Mammary epithelial cell (primary cell): ENCODE results near the gene PAQR7.

Source experiments
- EZH2 ChIP-seq: IDR thresholded peaks from 2 replicates; pipeline ENCODE4 v1.6.1; 2012; ENCODE audit warnings: low read length, inconsistent platforms, borderline replicate concordance
- TF ChIP-seq, protein P1 (sequence below), 2 donors: IDR thresholded peaks in 1 of 2; conservative IDR thresholded peaks in 1 of 2; 2 replicates each; pipeline ENCODE4 v1.5.1; 2011 to 2012; ENCODE audit warnings: inconsistent platforms in 2 of 2, low read length in 2 of 2, mild to moderate bottlenecking in 2 of 2, control low read depth in 1 of 2, low read depth in 1 of 2; ENCODE audit not compliant: insufficient read depth in 1 of 2; ENCODE audit errors: extremely low read depth in 1 of 2

DNA sequence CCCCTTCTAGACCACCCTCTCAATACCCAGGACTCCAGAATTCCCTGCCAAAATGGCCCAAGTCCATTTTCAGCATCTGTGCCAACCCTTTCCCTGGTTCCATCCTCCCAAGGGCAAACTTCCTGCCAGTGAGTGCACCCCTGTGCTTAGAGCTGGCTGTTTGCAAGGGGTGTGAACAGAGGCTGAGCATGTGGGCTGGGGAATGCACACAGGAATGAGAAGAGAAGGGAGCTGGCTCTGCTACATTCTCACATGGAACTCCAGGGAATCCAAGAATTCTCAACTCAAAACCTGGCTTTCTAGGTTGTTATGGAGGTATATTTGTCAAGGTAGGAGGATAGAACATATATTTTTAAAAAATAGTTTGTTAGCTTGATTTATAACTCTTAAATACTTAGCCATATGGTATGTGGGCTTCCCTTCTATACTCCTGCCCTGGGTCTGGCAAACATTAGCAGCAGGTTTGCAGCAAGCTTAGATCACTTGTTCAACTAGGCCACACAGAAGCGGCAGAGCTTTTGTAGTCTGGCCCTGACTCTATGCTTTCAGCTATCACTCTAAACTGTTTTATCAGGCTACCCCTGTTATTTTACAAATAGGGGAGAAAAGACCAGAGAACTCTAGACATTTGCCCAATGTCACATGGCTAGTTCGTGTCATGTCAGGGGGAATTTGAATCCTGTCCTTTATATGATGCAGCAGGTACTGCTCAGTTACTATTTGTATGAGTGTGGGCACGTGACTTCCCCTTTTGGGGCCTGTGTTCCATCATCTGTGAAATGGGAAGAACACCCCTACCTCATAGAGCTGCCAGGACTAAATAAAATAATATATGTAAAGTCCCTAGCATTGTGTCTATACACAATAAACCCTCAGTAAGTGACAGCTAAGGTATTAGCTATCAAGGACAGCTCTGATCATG, 38.8 kb upstream of the PAQR7 start:
- TF ChIP-seq, protein P1, sequence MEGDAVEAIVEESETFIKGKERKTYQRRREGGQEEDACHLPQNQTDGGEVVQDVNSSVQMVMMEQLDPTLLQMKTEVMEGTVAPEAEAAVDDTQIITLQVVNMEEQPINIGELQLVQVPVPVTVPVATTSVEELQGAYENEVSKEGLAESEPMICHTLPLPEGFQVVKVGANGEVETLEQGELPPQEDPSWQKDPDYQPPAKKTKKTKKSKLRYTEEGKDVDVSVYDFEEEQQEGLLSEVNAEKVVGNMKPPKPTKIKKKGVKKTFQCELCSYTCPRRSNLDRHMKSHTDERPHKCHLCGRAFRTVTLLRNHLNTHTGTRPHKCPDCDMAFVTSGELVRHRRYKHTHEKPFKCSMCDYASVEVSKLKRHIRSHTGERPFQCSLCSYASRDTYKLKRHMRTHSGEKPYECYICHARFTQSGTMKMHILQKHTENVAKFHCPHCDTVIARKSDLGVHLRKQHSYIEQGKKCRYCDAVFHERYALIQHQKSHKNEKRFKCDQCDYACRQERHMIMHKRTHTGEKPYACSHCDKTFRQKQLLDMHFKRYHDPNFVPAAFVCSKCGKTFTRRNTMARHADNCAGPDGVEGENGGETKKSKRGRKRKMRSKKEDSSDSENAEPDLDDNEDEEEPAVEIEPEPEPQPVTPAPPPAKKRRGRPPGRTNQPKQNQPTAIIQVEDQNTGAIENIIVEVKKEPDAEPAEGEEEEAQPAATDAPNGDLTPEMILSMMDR (conservative IDR thresholded peaks at IDR 0.05 in 1 of 2, IDR thresholded peaks at IDR 0.05 in 1 of 2; ENCODE audit: extremely low read depth in 1 of 2, insufficient read depth in 1 of 2, low read depth in 1 of 2, low read length in 2 of 2): no peak
- TF ChIP-seq EZH2: no peak
